Measurements from ENCODE around the gene SACS.

DNA sequence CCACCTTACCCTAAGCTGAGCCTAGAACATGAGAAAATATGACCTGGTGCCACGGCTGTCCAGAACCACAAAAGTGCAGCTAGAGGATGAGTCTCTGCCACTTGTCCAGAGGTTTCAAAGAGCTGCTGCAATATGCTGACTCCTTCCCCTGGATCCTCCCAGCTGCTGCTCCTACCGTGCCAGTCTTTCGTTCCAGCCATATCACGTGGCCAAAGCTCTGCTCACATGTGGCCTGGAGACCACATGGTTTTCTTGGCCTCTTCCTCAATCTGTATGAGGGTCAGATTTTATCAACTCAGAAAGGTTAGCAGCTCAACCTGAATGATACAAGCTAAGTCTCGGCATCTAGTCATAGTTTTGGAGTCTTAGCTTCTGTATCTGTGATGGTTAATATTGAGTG lies 3.2 kb upstream of the SACS start:
- no peak for TF ChIP-seq MXI1 (IDR thresholded peaks at IDR 0.05; ENCODE audit: borderline replicate concordance, low read depth, low read length)
- TF ChIP-seq POLR2A (IDR thresholded peaks at IDR 0.05; ENCODE audit: low read depth, low read length): no peak
- TF ChIP-seq SMC3 (IDR thresholded peaks at IDR 0.05; ENCODE audit: low read depth, low read length): no peak
- TF ChIP-seq, protein P1, sequence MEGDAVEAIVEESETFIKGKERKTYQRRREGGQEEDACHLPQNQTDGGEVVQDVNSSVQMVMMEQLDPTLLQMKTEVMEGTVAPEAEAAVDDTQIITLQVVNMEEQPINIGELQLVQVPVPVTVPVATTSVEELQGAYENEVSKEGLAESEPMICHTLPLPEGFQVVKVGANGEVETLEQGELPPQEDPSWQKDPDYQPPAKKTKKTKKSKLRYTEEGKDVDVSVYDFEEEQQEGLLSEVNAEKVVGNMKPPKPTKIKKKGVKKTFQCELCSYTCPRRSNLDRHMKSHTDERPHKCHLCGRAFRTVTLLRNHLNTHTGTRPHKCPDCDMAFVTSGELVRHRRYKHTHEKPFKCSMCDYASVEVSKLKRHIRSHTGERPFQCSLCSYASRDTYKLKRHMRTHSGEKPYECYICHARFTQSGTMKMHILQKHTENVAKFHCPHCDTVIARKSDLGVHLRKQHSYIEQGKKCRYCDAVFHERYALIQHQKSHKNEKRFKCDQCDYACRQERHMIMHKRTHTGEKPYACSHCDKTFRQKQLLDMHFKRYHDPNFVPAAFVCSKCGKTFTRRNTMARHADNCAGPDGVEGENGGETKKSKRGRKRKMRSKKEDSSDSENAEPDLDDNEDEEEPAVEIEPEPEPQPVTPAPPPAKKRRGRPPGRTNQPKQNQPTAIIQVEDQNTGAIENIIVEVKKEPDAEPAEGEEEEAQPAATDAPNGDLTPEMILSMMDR (conservative IDR thresholded peaks at IDR 0.05; ENCODE audit: low read depth, low read length): no peak
- TF ChIP-seq RAD21 (IDR thresholded peaks at IDR 0.05; ENCODE audit: low read length): no peak
- no peak for TF ChIP-seq CHD1 (IDR thresholded peaks at IDR 0.05; ENCODE audit: low read depth, low read length)
- TF ChIP-seq ELK1 (IDR thresholded peaks at IDR 0.05; ENCODE audit: borderline replicate concordance, low read depth, low read length): no peak
- TF ChIP-seq FOS (IDR thresholded peaks at IDR 0.05; ENCODE audit: low read depth, low read length): no peak
- no peak for TF ChIP-seq BHLHE40 (IDR thresholded peaks at IDR 0.05; ENCODE audit: low read depth, low read length)
- no peak for TF ChIP-seq MAZ (IDR thresholded peaks at IDR 0.05; ENCODE audit: borderline replicate concordance, low read depth, low read length)
- TF ChIP-seq, protein P2, sequence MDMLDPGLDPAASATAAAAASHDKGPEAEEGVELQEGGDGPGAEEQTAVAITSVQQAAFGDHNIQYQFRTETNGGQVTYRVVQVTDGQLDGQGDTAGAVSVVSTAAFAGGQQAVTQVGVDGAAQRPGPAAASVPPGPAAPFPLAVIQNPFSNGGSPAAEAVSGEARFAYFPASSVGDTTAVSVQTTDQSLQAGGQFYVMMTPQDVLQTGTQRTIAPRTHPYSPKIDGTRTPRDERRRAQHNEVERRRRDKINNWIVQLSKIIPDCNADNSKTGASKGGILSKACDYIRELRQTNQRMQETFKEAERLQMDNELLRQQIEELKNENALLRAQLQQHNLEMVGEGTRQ (IDR thresholded peaks at IDR 0.05; ENCODE audit: low read depth, low read length): no peak

Data from IMR-90 (cell line).